HPDE6-E6E7 (cell line): ENCODE measurements around the gene RASGRP1.

ENCODE experiments used
- DNase-seq: peaks from one replicate; pipeline ENCODE4 v3.0.0; 2011; ENCODE audit warnings: missing footprints; ENCODE audit errors: extremely low spot score

RASGRP1 gene

GRCh38 chr15:38576261-38576660, 11.6 kb upstream of the RASGRP1 start:
- DNase-seq = no peak

- no peak for DNase-seq
These were observed 665 bp upstream of the RASGRP1 start for GRCh38 chr15:38565287-38565670.

GRCh38 chr15:38563723-38564519, 693 bp downstream of the RASGRP1 start:
- peak; percentile 39 for DNase-seq

GRCh38 chr15:38562278-38562677, 2.3 kb downstream of the RASGRP1 start:
- DNase-seq = no peak

- no peak for DNase-seq
These were observed 4.1 kb downstream of the RASGRP1 start for GRCh38 chr15:38560456-38560926.

- DNase-seq = no peak
These were observed 4.8 kb downstream of the RASGRP1 start for GRCh38 chr15:38559636-38560307.

GRCh38 chr15:38559131-38559530, 5.5 kb downstream of the RASGRP1 start:
- no peak for DNase-seq

GRCh38 chr15:38558372-38559059, 6.1 kb downstream of the RASGRP1 start:
- DNase-seq = no peak

- no peak for DNase-seq
These were observed 6.7 kb downstream of the RASGRP1 start for GRCh38 chr15:38557921-38558320.

GRCh38 chr15:38555686-38556334, 8.8 kb downstream of the RASGRP1 start:
- DNase-seq = no peak

GRCh38 chr15:38554354-38554753, 10.3 kb downstream of the RASGRP1 start:
- no peak for DNase-seq

- DNase-seq = no peak
These were observed 11.5 kb downstream of the RASGRP1 start for GRCh38 chr15:38553071-38553470.

GRCh38 chr15:38551720-38552648, 12.6 kb downstream of the RASGRP1 start:
- no peak for DNase-seq

GRCh38 chr15:38549222-38549621, 15.4 kb downstream of the RASGRP1 start:
- no peak for DNase-seq

- DNase-seq = no peak
These were observed 17.2 kb downstream of the RASGRP1 start for GRCh38 chr15:38547255-38547997.

- DNase-seq = no peak
These were observed 19.4 kb downstream of the RASGRP1 start for GRCh38 chr15:38545179-38545578.

GRCh38 chr15:38541026-38541425, 23.6 kb downstream of the RASGRP1 start:
- DNase-seq = no peak

GRCh38 chr15:38540510-38540909, 24.1 kb downstream of the RASGRP1 start:
- DNase-seq = no peak

GRCh38 chr15:38539008-38539343, 25.6 kb downstream of the RASGRP1 start:
- no peak for DNase-seq

GRCh38 chr15:38538328-38539007, 26.1 kb downstream of the RASGRP1 start:
- no peak for DNase-seq
